ENCODE data around the gene MYBPC3.

DNA sequence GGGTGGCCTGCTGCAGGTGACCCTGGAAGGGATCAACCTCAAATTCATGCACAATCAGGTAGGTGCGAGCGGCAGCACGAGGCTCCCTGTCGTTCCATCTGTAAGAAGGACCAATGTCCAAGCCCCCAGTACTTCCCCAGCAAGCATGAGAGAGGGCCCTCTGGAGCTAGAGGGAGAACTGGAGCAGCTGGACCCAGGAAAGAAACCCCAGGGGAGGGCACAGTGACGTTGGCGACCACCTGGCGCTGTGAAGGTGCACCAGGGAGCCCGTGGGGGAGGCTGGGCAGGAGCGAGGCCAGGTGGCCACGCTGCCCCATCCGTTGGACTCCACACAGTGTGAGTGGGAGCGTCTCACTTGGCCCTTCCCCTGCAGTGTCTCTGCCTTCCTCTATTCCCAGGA, 28.0 kb downstream of the MYBPC3 start:
- TF ChIP-seq POLR2A (IDR thresholded peaks at IDR 0.05): no peak
- TF ChIP-seq, protein P1, sequence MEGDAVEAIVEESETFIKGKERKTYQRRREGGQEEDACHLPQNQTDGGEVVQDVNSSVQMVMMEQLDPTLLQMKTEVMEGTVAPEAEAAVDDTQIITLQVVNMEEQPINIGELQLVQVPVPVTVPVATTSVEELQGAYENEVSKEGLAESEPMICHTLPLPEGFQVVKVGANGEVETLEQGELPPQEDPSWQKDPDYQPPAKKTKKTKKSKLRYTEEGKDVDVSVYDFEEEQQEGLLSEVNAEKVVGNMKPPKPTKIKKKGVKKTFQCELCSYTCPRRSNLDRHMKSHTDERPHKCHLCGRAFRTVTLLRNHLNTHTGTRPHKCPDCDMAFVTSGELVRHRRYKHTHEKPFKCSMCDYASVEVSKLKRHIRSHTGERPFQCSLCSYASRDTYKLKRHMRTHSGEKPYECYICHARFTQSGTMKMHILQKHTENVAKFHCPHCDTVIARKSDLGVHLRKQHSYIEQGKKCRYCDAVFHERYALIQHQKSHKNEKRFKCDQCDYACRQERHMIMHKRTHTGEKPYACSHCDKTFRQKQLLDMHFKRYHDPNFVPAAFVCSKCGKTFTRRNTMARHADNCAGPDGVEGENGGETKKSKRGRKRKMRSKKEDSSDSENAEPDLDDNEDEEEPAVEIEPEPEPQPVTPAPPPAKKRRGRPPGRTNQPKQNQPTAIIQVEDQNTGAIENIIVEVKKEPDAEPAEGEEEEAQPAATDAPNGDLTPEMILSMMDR (IDR thresholded peaks at IDR 0.05): no peak
- TF ChIP-seq EP300 (IDR thresholded peaks at IDR 0.05): no peak
- no peak for TF ChIP-seq POLR2AphosphoS5 (IDR thresholded peaks at IDR 0.05)
